SK-N-MC (cell line): ENCODE results near the gene PTH2.

ENCODE experiments used
- EZH2 ChIP-seq: fragments of 200-600 bp; sonication (generic); IDR thresholded peaks from one replicate; pipeline ENCODE4 v1.6.1; 2017; ENCODE audit warnings: antibody characterized with exemption
- FOXP2 ChIP-seq: optimal IDR thresholded peaks from 2 replicates; pipeline ENCODE3; 2011; ENCODE audit warnings: mild to moderate bottlenecking, moderate library complexity; ENCODE audit not compliant: insufficient read depth; ENCODE audit errors: extremely low read length, control extremely low read depth
- POLR2AphosphoS5 ChIP-seq: IDR thresholded peaks from 2 replicates; pipeline ENCODE4 v1.6.1; 2012; ENCODE audit warnings: mild to moderate bottlenecking, low read depth, low read length, borderline replicate concordance

GRCh38 chr19:49422407-49423070, 702 bp downstream of the PTH2 start:
- TF ChIP-seq EZH2, result no peak
- no peak for TF ChIP-seq POLR2AphosphoS5
- TF ChIP-seq FOXP2, result no peak
